Measurements from ENCODE around the gene PSAPL1. TPM values are rescaled to one million over a fixed set of nuclear protein-coding genes. Genes with fewer than 3 reads are reported as not detected.

The PSAPL1 gene, protein sequence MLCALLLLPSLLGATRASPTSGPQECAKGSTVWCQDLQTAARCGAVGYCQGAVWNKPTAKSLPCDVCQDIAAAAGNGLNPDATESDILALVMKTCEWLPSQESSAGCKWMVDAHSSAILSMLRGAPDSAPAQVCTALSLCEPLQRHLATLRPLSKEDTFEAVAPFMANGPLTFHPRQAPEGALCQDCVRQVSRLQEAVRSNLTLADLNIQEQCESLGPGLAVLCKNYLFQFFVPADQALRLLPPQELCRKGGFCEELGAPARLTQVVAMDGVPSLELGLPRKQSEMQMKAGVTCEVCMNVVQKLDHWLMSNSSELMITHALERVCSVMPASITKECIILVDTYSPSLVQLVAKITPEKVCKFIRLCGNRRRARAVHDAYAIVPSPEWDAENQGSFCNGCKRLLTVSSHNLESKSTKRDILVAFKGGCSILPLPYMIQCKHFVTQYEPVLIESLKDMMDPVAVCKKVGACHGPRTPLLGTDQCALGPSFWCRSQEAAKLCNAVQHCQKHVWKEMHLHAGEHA
- total RNA-seq (under 1 TPM in 1 of 2 donors, not detected in 1; 0.06 TPM), polyA plus RNA-seq (ENCODE audit: insufficient read length in 2 of 2) (not detected)
- long read RNA-seq, donor 1: 0 reads
- long read RNA-seq, donor 2: 0 reads
- long read RNA-seq, donor 3: 0 reads
- long read RNA-seq, donor 4, full-length matches to known transcripts: 1 of 1 reads
- long read RNA-seq, donor 4, partial matches to known transcripts: 0 of 1 reads
- long read RNA-seq, donor 4, other reads (novel, unspliced or antisense): 0 of 1 reads

DNA sequence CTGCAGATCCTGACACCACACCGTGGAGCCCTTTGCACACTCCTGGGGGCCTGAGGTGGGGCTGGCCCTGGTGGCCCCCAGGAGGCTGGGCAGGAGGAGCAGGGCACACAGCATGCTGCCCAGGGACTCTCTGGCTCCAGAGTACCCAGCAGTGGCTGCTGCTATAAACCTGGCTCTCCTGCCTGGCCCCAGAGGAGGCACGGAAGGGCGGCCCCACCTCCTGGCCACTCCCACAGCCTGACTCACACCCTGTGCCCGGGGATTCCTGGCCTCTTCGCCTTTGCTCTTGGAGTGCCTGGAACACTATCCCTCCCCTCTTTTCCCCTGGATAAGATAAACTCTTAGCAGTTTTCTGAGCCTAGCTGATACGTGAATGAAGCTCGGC is at the start of gene PSAPL1:
Gene PSAPL1 (minus strand): TSS at position 165 of the 385 bp plus-strand sequence. CDS start 51 bp downstream, at position 114.
- Histone ChIP-seq H3K36me3 (ENCODE audit: control insufficient read depth, insufficient read depth, low read length) (peaks cover 12% of the 10 kb centered on the region), H3K9me3 (ENCODE audit: control insufficient read depth, insufficient read depth, low read length) (peaks cover 4% of the 10 kb centered on the region), H3K27me3 (ENCODE audit: control insufficient read depth, insufficient read depth, low read length) (no peaks in the 10 kb centered on the region), H3K27ac (ENCODE audit: low read depth, low read length) (no peak within 1 kb of the TSS), H3K4me3 (ENCODE audit: low read depth, low read length) (no peak within 1 kb of the TSS), H3K4me1 (ENCODE audit: control insufficient read depth, insufficient read depth, low read length) (peaks cover 2% of the 10 kb centered on the region)
- DNase-seq (ENCODE audit: low read depth in 4 of 6, low spot score in 6 of 6): no peak
- WGBS (ENCODE audit: insufficient coverage): 51% methylated on average over 6 of the region's 7 CpGs

DNA sequence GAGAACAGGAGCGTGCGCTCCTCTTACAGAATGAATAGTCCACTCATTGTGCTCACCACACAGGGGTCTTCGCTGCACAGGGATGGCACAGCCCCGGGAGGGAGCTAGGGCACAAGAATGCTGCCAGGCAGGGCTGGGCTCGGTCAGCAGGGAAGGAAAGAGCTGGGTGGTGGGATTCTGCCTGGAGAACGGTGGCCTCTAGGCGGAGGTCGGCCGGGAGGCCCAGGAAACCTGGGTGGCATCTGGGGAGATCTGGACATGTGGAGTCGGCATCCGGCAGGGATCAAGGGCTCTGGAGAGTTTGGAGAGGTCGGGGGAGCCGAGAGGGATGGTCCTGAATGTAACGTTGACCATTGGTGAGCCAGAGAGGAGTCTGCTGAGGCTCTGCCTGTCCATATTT is 46.5 kb upstream of the PSAPL1 start:
- H3K4me3 ChIP-seq (ENCODE audit: low read depth, low read length): no peak overlapping the region
- H3K4me1 ChIP-seq (ENCODE audit: control insufficient read depth, insufficient read depth, low read length): peaks cover 5% of the 10 kb centered on the region
- no peaks in the 10 kb centered on the region for H3K9me3 ChIP-seq (ENCODE audit: control insufficient read depth, insufficient read depth, low read length)
- no peaks in the 10 kb centered on the region for H3K27me3 ChIP-seq (ENCODE audit: control insufficient read depth, insufficient read depth, low read length)
- H3K27ac ChIP-seq (ENCODE audit: low read depth, low read length): no peak overlapping the region
- WGBS (ENCODE audit: insufficient coverage): 92% methylated on average over 12 of the region's 14 CpGs
- DNase-seq (ENCODE audit: low read depth in 4 of 6, low spot score in 6 of 6): no peak
- peaks cover 7% of the 10 kb centered on the region for H3K36me3 ChIP-seq (ENCODE audit: control insufficient read depth, insufficient read depth, low read length)

DNA sequence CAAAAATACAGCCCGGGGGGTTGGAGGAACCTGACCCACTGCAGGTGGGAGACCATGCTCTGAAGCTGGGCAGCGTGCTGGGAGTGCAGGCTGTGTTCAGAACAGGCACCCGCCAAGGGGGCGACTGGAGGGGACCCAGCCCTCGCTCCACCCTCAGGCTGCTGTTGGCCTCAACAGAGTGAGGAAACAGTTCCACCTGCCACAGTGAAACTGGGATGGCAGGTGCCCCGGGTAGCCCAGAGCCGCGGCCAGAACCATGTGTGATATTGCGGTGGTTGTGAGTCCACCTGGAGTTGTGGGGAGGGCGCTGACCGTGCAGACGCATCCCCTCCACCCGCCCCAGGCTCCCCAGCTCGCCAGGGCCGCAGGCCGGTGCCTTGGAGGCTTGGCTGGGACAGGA is 45.7 kb upstream of the PSAPL1 start:
- Histone ChIP-seq H3K27ac (ENCODE audit: low read depth, low read length) (no peak overlapping the region), H3K4me1 (ENCODE audit: control insufficient read depth, insufficient read depth, low read length) (no peaks in the 10 kb centered on the region), H3K27me3 (ENCODE audit: control insufficient read depth, insufficient read depth, low read length) (no peaks in the 10 kb centered on the region), H3K36me3 (ENCODE audit: control insufficient read depth, insufficient read depth, low read length) (peaks cover 4% of the 10 kb centered on the region), H3K4me3 (ENCODE audit: low read depth, low read length) (no peak overlapping the region), H3K9me3 (ENCODE audit: control insufficient read depth, insufficient read depth, low read length) (no peaks in the 10 kb centered on the region)
- WGBS (ENCODE audit: insufficient coverage): 86% methylated on average over 13 of the region's 16 CpGs
- DNase-seq (ENCODE audit: low read depth in 4 of 6, low spot score in 6 of 6): no peak

DNA sequence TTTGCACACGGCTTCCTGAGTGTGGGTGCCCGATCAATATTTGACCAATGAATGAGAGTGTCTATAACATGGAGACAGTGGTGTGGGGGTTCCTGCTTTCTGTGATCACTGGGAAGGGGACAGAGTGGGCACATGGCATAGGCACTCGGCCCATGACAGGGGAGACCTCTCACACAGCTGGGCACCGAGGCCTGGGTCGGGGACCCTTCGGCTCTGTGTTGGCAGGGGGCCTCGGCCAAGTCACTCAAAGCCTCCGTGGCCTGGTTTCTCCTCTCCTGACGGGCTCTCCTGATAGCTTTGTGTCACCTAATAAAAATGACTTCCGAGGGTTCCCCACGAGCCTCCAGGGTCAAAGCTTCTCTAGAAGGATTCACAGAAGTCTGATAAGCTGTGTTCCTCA is 43.9 kb upstream of the PSAPL1 start:
- DNase-seq (ENCODE audit: low read depth in 4 of 6, low spot score in 6 of 6): no peak
- 82% methylated on average over 11 of the region's 11 CpGs for WGBS (ENCODE audit: insufficient coverage)
- Histone ChIP-seq H3K4me1 (ENCODE audit: control insufficient read depth, insufficient read depth, low read length) (peaks cover 7% of the 10 kb centered on the region), H3K36me3 (ENCODE audit: control insufficient read depth, insufficient read depth, low read length) (peaks cover 2% of the 10 kb centered on the region), H3K4me3 (ENCODE audit: low read depth, low read length) (no peak overlapping the region), H3K27ac (ENCODE audit: low read depth, low read length) (no peak overlapping the region), H3K27me3 (ENCODE audit: control insufficient read depth, insufficient read depth, low read length) (no peaks in the 10 kb centered on the region), H3K9me3 (ENCODE audit: control insufficient read depth, insufficient read depth, low read length) (no peaks in the 10 kb centered on the region)

DNA sequence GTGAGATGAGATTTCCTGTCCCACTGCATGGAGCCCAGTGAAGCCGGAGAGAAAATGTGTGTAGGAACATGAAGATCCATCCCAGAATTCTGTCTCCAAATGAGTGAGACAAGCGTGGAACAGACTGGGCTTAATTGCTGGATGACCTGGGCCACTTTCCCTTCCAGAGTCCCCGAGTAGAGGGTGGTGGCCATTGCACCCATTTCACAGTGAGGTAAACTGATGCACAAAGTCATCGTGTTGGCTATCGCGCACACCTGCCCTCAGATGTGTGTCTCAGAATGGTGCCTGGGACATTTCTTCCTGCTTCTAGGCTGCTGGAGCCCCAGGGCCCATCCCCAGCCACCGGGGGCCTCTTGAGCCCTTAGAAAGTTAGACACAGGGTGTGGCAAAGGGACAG is 43.0 kb upstream of the PSAPL1 start:
- Histone ChIP-seq H3K4me3 (ENCODE audit: low read depth, low read length) (no peak overlapping the region), H3K27ac (ENCODE audit: low read depth, low read length) (no peak overlapping the region), H3K36me3 (ENCODE audit: control insufficient read depth, insufficient read depth, low read length) (peaks cover 2% of the 10 kb centered on the region), H3K9me3 (ENCODE audit: control insufficient read depth, insufficient read depth, low read length) (no peaks in the 10 kb centered on the region), H3K27me3 (ENCODE audit: control insufficient read depth, insufficient read depth, low read length) (no peaks in the 10 kb centered on the region), H3K4me1 (ENCODE audit: control insufficient read depth, insufficient read depth, low read length) (peaks cover 15% of the 10 kb centered on the region)
- DNase-seq (ENCODE audit: low read depth in 4 of 6, low spot score in 6 of 6): no peak
- 88% methylated on average over 7 of the region's 7 CpGs for WGBS (ENCODE audit: insufficient coverage)

DNA sequence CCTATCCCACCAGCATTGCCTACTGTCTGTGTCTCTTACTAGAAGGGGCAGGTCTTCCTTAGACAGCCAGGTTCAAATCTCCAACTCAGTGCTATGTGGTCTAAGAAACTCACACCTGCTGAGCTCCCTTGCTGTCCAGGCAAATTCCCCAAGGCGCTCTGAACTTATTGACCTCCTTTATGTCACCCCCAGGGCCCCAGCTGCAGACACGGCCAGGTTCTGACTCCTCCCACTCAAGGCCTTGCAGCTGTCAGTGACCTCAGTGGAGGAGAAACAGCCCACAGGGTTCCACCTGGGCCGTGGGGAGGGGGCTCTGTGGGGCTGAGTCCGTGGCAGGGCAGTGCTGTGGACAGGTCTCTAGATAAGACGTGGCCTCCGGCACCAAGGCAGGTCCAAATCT is 42.1 kb upstream of the PSAPL1 start:
- Histone ChIP-seq H3K27me3 (ENCODE audit: control insufficient read depth, insufficient read depth, low read length) (no peaks in the 10 kb centered on the region), H3K36me3 (ENCODE audit: control insufficient read depth, insufficient read depth, low read length) (peaks cover 2% of the 10 kb centered on the region), H3K4me1 (ENCODE audit: control insufficient read depth, insufficient read depth, low read length) (peaks cover 24% of the 10 kb centered on the region), H3K27ac (ENCODE audit: low read depth, low read length) (no peak overlapping the region), H3K9me3 (ENCODE audit: control insufficient read depth, insufficient read depth, low read length) (no peaks in the 10 kb centered on the region), H3K4me3 (ENCODE audit: low read depth, low read length) (no peak overlapping the region)
- 91% methylated on average over 6 of the region's 6 CpGs for WGBS (ENCODE audit: insufficient coverage)
- DNase-seq (ENCODE audit: low read depth in 4 of 6, low spot score in 6 of 6): no peak

DNA sequence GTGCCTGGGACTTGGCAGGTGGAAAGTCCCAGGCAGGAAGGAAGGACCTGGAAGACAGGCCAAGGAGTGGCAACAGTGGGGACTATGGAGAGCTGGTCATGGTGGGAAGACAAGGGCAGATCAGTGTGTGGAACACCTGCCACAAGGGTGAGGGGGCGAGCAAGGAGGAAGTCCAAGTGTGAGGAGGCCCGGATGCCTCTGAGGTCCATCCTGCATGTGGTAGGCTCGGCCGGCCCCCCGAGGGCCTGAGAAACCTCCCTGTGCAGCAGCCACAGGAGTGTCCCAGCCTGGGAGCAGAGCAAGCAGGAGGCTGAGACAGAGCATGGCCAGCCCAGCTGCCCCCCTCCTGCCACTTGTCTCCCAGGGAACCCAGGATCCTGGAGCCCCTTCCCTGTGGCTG is 40.5 kb upstream of the PSAPL1 start:
- Histone ChIP-seq H3K4me1 (ENCODE audit: control insufficient read depth, insufficient read depth, low read length) (peaks cover 28% of the 10 kb centered on the region), H3K36me3 (ENCODE audit: control insufficient read depth, insufficient read depth, low read length) (peaks cover 2% of the 10 kb centered on the region), H3K27me3 (ENCODE audit: control insufficient read depth, insufficient read depth, low read length) (no peaks in the 10 kb centered on the region), H3K9me3 (ENCODE audit: control insufficient read depth, insufficient read depth, low read length) (no peaks in the 10 kb centered on the region), H3K27ac (ENCODE audit: low read depth, low read length) (no peak overlapping the region), H3K4me3 (ENCODE audit: low read depth, low read length) (no peak overlapping the region)
- WGBS (ENCODE audit: insufficient coverage): 91% methylated on average over 5 of the region's 5 CpGs
- DNase-seq (ENCODE audit: low read depth in 4 of 6, low spot score in 6 of 6): no peak

DNA sequence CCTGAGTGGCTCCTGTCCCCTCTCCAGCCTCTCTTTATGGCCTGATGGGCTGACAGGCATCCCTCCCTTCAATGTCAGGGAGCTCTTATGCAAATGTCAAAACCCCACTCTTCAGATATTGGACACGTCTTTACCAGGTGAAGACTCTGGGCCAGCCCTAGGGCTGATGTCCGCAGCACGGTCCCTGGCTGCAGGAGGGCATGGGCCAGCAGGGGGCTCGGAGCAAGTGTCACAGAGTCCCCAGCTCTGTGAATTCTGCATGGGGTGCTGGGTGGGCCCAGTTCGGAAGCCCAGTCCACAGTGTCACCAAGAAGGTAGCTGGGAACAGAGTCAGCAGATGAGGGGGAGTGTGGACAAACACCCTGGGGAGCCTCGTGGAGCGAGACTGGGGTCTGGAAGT is 39.6 kb upstream of the PSAPL1 start:
- peaks cover 2% of the 10 kb centered on the region for H3K36me3 ChIP-seq (ENCODE audit: control insufficient read depth, insufficient read depth, low read length)
- no peak overlapping the region for H3K27ac ChIP-seq (ENCODE audit: low read depth, low read length)
- DNase-seq (ENCODE audit: low read depth in 4 of 6, low spot score in 6 of 6): no peak
- H3K4me3 ChIP-seq (ENCODE audit: low read depth, low read length): no peak overlapping the region
- WGBS (ENCODE audit: insufficient coverage): 83% methylated on average over 6 of the region's 7 CpGs
- H3K27me3 ChIP-seq (ENCODE audit: control insufficient read depth, insufficient read depth, low read length): no peaks in the 10 kb centered on the region
- no peaks in the 10 kb centered on the region for H3K9me3 ChIP-seq (ENCODE audit: control insufficient read depth, insufficient read depth, low read length)
- peaks cover 28% of the 10 kb centered on the region for H3K4me1 ChIP-seq (ENCODE audit: control insufficient read depth, insufficient read depth, low read length)

DNA sequence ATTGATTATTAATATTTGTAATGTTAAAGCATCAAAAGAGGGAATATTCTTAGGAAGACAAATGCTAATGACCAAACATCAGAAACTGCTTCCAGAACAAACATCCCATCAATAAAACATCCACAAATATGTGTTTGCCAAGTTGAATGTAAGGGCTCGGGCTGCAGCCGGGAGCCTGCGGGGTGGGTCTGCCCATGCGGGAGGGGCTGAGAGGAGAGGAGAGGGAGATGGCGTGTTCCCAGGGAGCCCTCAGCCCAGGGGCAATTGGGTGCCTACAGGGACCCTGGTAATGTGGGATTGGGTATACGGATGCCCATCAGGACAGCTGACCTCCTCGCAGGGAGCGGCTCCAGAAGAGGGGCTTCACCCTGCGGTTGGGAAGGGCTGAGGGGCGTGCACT is 38.4 kb upstream of the PSAPL1 start:
- peaks cover 28% of the 10 kb centered on the region for H3K4me1 ChIP-seq (ENCODE audit: control insufficient read depth, insufficient read depth, low read length)
- WGBS (ENCODE audit: insufficient coverage): 71% methylated on average over 10 of the region's 10 CpGs

More for the DNA sequence above, 38.4 kb upstream of the PSAPL1 start:
- DNase-seq (ENCODE audit: low read depth in 4 of 6, low spot score in 6 of 6): no peak
- H3K27ac ChIP-seq (ENCODE audit: low read depth, low read length): no peak overlapping the region
- no peaks in the 10 kb centered on the region for H3K9me3 ChIP-seq (ENCODE audit: control insufficient read depth, insufficient read depth, low read length)
- no peaks in the 10 kb centered on the region for H3K36me3 ChIP-seq (ENCODE audit: control insufficient read depth, insufficient read depth, low read length)
- H3K27me3 ChIP-seq (ENCODE audit: control insufficient read depth, insufficient read depth, low read length): no peaks in the 10 kb centered on the region
- no peak overlapping the region for H3K4me3 ChIP-seq (ENCODE audit: low read depth, low read length)

Data from spinal cord (tissue), 10 donors.